HG03565 (cell line): ENCODE results near the gene JARID2.
A peak's percentile ranks its signal among the peaks of the same experiment; 100 is the strongest.
"Not testable (repeated sequence)": the region's sequence is repeated elsewhere in the genome, so short reads cannot be mapped to it uniquely, and the experiment has no call there.

Experiments
- ATAC-seq: cut with Tn5 transposase; IDR thresholded peaks from one replicate; pipeline ENCODE4 v1.9.1; 2021; ENCODE audit warnings: mild to moderate bottlenecking, moderate library complexity; ENCODE audit not compliant: unreplicated experiment

JARID2 gene

GRCh38 chr6:15287670-15288375, 42.0 kb downstream of the JARID2 start:
- peak; percentile 89 for ATAC-seq

DNA sequence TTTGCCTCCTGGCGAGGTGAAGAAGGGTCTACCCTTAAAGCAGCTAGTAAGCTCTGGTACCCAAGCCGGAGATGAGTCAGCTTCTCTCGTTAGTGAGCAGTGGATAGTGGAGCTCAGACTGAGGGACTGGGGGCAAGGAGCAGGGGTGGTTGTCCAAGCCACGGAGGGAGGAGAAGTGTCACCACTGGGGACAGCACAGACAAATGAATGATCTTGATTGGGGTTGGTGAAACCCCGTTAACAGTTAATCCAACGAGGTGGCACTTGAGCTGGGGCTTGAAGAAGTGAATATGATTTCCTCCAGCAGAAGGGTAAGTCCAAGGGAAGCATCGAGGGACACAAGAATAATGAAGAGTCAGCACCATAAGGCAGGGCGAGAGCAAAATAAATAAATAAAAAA, 43.0 kb downstream of the JARID2 start:
- ATAC-seq, result no peak

- not testable (repeated sequence) for ATAC-seq
These were observed 43.6 kb downstream of the JARID2 start for GRCh38 chr6:15289456-15289855.

GRCh38 chr6:15290067-15290680, 44.3 kb downstream of the JARID2 start:
- no peak for ATAC-seq

DNA sequence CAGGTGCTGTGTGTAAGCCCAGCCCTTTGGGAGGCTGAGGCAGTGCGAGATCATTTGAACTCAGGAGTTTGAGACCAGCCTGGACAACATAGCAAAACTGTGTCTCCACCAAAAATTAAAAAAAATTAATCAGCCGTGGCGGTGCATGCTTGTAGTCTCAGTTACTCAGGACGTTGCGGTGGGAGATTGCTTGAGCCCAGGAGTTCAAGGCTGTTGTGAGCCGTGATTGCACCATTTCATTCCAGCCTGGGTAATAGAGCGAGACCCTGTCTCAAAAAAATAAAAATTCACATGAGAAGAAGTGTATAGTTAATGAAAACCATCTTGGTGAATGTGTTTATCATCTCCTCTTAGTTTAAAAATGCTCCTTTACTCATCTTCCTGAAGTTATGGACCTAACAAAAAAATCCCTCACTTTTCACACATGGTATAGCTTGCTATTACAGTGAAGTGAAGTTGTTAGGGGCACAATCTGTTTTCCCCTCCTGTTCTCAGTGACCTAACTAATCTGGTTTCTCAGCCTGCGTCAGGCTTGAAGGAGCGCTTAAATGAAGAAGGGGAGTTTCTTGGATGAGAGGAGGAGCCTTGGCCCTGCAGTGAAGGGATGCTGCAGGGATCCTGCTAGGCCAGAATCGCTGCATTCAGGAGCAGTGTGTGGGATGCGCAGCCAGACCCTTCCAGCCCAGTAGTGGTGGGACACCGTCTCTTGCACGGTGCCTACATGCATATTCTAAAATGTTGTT, 45.3 kb downstream of the JARID2 start:
- ATAC-seq, result no peak

DNA sequence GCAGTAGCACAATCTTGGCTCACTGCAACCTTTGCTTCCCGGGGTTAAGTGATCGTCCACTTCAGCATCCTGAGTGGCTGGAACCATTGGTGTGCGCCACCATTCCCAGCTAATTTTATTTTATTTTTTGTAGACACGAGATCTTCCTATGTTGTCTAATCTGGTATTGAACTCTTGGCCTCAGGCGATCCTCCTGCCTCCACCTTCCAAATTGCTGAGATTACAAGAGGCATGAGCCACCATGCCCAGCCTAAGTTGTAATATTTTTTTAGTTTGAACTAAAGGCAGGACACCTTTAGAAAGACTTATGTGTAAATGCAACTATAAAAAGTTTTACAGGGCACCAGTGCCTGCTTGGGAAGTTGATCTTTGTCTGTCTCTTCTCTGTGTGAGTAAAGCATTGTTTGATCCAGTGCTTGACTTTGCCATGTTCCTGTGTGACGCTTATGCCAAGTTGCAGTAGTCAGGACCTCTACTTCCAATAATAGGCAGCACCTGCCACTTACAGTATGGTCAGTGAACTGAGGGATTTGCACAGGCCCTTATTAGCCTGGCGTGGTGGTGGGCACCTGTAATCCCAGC, 46.9 kb downstream of the JARID2 start:
- no peak for ATAC-seq

DNA sequence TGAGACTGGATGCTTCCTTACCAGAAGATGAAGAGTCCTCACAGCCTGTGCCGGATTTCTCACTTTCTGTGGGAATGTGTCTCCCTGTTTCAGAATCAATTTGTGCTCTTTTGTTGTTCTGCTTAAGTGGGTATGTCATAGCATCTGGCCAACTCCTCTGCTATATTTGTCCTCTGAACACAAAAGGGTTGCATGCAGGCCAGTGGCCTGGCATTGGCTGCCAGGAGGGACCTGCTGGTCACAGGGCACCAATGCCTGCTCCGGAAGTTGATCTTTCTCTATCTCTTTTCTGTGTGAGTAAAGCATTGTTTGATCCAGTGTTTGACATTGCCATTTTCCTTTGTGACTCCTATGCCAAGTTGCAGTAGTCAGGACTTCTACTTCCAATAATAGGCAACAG, 47.8 kb downstream of the JARID2 start:
- no peak for ATAC-seq

DNA sequence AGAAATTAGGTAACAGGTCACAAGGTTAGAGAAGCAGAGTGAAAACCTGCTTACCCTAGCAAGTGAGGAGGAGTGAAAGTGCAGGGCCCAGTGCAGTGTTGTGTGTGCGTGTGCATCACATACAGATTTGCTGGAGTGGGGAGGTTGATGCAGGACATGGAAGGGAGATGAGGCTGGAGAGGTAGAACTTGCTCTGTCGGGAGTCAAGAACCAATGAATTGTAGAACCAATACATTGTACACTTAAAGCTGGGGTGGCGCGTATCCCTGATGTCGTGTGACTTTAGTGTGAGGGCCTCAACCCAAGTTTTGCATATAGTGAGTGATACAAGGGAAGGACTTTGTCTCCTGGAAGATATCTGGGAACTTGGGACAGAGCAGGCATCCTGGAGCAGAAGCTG, 48.6 kb downstream of the JARID2 start:
- ATAC-seq, result no peak

DNA sequence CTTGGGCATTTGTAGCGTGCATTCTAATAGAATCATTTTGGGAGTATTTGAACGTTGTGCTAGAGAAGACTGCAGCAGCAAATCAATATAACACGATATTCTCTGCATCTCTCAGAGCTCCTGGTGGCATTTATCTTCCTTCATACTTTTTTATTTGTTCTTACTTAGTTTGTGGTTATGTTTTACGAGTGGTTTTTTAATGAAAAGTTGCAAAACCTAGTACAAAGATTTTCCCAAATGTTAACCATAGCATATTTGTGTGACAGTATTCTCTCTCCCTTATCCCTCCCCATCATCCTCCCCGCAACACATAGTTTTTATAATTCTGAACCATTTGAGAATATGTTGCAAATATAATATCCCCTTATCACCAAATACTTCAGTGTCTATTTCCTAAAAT, 50.4 kb downstream of the JARID2 start:
- no peak for ATAC-seq

- peak; percentile 38 for ATAC-seq
These were observed 50.9 kb downstream of the JARID2 start for GRCh38 chr6:15296735-15297134.

GRCh38 chr6:15297167-15297566, 51.3 kb downstream of the JARID2 start:
- ATAC-seq, result not testable (repeated sequence)

DNA sequence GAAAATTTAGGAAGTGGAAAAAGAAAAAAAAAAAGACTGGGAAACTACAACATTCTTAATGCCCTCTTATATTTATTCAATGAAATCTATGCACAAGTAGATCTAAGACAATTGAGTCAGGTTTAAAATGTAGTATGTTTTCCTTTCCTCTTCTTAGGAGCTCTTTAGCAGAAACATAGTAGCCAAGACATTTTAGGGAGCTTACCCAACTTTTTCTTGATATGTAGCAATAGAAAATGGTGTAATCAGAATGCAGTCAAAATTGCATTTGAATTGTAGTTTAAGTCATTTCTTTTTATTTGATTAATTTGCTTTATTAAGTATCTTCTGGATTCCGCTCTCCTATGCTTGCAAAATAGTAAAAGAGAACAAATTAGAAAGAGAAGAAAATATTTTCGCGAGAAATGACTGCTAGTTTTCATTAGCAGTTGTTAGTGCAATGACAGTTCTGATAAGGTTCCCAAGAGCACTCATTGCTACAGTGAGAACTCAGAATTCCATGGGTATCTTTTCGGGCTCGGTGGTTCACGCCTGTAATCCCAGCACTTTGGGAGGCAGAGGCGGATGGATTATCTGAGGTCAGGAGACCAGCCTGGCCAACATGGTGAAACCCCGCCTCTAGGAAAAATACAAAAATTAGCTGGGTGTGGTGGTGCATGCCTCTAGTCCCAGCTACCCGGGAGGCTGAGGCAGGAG, 52.2 kb downstream of the JARID2 start:
- no peak for ATAC-seq

DNA sequence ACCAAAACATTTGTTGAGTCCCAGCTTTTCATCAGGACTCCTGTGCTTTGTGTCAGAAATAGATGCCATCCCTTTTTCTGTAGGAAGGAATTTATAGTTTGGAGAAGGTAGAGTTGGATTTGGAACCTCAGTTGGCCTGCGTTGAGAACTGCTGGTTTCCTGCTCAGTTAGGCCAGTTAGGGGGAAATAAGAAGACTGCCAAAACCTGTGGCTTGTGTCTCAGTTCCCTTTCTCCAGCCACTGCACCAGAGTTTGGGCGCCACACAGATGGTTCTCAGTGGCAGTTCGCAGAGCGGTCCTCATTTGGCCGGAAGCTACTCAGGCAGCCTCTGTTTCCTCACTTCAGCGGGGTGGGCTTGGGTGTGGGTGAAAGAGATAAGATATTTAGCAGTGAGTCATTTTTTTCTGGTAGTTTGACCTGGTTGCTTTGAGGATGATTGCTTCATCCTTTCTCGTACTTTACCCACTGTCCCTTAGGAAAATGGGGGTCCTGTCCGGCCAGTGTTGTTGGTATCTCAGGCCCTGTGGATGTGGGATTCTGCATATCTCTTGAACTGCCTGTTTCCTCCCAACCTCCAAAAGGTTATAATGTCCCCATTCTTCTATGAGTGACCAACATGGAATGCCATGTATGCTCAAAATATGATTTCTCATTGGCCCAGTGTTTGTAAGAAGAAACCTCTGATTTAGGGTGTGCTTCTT, 53.7 kb downstream of the JARID2 start:
- peak; percentile 67 for ATAC-seq

DNA sequence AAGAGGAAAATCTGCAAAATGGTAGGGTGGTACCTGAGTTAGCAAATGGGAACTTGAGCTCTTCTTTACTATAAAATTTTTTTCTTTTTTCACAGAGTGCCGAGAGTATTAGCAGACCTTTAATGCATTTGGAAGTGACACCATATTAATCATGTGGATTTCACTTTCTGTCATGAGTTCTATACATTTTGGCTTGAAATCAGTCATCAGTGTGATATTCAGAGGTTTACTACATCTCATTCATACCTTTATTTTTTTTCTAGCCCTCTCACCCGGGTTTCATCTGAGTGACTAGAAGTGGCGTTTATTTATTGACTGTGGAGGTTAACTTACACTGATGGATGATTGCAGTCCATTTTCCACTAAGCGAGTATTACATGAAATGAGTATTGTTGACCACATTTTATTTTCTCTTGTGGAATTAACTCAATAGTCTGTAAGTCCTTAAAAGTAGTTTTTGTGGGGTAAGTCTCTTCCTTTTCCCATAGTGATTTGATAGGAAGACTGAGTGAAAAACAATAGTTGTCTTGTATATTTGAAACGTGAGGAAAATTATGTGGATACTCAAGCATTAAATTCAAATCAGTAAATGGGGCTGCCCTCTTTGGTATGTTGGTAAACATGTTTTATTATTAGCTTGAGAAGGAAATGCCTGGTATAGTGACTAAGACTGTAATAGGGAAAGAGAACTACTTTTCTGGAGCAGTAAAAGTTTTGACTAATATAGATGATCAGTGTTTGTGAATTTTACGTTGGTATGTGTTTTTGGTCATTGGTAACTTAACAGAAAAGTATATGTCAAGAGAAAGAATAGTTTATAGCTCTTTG, 55.5 kb downstream of the JARID2 start:
- ATAC-seq, result peak; percentile 29

GRCh38 chr6:15303162-15303919, 57.5 kb downstream of the JARID2 start:
- no peak for ATAC-seq

- ATAC-seq, result no peak
These were observed 58.0 kb downstream of the JARID2 start for GRCh38 chr6:15303920-15304291.

- ATAC-seq, result no peak
These were observed 58.6 kb downstream of the JARID2 start for GRCh38 chr6:15304337-15305042.

DNA sequence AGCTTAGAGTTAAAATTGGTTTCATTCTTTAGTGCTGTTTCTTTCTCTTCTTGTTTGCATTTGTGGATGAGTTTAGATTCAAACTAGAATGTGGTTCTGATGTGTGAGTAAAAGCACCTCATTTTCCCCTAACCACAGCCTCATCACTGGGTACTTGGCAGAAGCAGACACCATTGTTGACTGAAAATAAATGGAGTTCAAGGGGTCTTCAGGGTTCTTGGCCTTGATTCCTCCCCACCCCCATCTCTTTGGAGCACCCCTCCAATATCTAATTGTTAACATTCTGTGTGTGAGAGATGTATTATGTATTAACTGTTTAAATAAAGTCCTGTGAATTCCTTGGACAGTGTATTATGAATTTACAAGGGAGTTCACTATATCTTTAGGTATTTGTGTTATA, 59.6 kb downstream of the JARID2 start:
- no peak for ATAC-seq
